SK-N-SH treated with all-trans-retinoic acid at 6 μM for 48 hours (cell line): ENCODE measurements around the gene SAG.

Source experiments
- ARNTL ChIP-seq: fragments of 450-650 bp; formaldehyde crosslinking; IDR thresholded peaks from 2 replicates; pipeline ENCODE4 v1.5.0; 2020; ENCODE audit warnings: low read depth, mild to moderate bottlenecking, moderate library complexity, borderline replicate concordance
- SNAI2 ChIP-seq: fragments of 250-450 bp; sonication (Bioruptor Pico); IDR thresholded peaks from 2 replicates; pipeline ENCODE4 v1.5.0; 2020; ENCODE audit warnings: mild to moderate bottlenecking, moderate library complexity
- ZNF8 ChIP-seq: fragments of 450-650 bp; formaldehyde crosslinking; IDR thresholded peaks from 2 replicates; pipeline ENCODE4 v1.5.0; 2020; ENCODE audit warnings: mild to moderate bottlenecking, moderate library complexity

- TF ChIP-seq SNAI2 (CRISPR knock-in tag) (no peak), ZNF8 (no peak), ARNTL (no peak)
These were observed 46.3 kb downstream of the SAG start, which contains the start of gene DGKD for GRCh38 chr2:233353769-233354499.
